NOMO-1 treated with DMSO at 0.1 percent for 48 hours (cell line): Measurements from ENCODE around the gene LOXL1.

Experiments used
- DNase-seq: peaks from one replicate; lab custom pipeline; 2025; ENCODE audit not compliant: unreplicated experiment; lab: John Stamatoyannopoulos, UW

LOXL1 gene

DNA sequence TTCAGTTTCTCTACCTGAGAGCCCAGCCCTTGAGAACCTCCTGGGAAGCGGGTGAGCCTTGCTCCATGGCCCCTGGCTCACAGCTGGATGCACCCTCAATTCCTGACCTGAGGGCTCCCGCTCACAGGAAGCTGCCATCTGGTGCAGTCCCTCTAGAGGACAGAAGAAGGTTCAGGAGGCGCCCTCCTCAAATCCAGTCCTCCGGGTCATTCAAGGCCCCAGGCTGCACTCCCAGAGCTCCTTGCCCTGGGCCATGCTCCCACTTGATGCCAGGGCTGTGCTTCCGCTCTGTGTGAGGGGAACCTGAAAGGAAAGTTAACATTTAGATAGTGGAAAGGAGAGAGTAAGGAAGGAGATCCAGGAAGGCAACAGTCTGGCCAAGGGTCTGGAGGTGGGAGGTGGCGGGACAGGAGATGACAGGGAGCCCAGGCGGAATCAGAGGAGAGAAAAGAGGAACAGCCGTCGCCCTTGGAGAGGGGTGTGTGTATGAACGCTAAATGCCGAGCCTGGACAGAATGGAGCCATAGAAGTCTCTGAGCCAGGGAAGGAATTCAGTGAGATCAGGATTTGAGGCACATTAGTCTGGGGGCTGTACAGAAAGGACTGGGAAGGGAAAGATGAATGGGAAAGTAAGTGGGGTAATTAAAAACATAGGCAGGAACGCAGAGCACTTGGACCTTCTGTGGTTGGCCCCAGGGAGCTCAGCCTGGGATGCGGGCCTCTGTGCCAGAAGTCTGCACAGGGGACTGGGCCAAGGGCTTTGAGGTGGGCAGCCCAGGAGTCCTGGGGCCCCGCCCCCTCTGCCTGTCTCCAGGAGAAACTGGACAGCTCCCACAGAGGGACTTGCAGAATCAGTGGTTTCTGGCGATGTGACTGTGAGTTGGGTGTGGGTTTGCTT lies 26.8 kb upstream of the LOXL1 start:
- DNase-seq: no peak

DNA sequence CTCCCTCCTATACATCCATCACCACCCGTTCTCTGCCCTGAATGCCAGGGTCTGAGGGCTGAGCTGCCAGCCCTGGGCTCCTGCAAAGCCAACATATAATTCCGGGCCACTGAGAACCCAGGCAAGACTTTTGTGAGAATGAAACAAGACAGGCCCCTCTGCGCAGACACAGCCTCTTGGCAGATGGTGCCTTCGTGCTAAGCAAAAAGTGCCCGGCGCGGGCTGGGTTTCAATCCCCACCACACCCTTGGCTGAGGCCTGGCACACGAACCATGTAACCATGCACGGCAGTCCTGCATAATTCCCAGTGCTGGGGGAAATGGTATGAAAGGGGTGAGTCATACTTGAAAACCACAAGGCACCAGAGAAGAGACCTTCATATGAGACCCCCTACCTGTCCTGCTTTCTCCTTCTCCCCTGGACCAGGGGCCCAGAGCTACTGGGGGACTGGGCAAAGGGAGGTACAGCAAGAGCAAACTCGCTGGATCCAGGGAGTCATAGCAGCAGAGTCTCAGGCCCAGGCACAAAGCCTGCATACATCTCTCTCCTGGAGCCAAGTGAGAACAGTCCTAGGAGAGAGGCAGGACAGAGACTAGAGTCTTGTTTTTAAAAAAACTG lies 26.1 kb upstream of the LOXL1 start:
- DNase-seq: no peak

DNA sequence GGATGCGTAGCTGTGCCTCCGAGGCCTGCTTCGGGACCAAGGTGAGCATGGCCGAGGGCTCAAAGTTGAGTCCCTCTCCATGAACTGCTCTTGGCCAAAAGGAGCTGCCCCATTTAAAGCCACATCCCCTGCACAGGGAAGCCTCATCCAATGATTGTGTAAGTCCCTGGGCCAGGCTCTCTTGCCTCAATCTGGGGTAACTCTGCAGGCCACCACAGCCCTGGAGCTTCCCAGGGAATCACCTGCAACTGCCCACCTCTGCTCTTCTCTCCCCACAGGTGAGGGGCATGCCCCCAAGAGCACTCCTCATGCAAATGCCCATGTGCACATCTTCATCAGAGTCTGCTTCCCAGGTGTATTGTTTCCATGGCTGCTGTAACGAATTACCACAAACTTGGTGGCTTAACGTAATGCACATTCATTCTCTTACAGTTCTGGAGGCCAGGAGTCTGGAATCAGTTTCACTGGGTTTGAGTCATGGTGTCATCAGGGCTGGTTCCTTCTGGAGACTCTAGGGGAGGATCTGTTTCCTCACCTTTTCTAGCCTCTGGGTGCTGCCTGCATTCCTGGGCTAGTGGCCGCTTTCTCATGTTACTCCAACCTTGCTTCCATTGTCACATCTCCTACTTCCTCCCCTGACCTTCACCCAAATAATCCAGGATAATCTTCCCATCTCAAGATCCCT lies 25.0 kb upstream of the LOXL1 start:
- DNase-seq: no peak

DNA sequence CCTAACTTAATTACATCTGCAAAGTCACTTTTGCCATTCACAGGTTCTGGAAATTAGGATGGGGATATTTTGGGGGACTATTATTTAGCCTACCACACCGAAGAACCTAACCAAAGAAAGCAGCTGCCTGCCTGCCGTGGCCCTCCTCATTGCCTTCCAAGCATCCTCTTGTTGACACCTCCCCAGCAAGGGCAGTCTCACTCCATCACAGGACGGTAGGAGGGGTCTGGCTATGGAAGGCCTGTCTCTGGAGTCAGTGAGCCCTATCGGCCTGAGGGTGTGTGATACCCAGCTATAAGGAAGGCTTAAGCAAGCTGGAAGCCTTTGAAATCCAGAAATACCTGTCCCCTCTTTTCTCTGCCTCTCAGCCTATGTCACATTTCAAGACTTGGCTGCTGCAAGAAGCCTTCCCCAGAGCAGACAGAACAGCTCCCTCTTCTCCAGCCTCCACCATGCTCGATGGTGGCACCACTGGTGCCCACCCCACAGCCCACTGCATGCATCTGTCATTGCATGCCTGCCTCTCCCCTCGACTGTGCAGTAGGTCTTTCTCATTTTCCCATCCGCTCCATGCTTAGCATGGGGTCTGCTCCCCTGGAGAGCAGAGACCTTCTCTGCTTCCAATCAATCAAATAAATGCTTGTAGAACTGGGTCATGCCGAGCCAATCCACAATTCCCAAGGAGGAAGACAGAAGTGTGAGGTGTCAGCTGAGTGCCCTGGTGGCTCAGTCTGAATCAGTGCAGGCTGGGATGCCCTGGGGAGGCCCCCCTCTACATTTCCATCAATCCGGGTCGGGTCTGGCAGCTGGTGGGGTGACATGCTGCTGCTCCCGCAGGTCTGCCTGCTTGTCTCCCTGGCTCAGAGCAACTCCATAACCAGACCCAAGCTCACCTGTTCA lies 23.9 kb upstream of the LOXL1 start:
- DNase-seq: no peak

DNA sequence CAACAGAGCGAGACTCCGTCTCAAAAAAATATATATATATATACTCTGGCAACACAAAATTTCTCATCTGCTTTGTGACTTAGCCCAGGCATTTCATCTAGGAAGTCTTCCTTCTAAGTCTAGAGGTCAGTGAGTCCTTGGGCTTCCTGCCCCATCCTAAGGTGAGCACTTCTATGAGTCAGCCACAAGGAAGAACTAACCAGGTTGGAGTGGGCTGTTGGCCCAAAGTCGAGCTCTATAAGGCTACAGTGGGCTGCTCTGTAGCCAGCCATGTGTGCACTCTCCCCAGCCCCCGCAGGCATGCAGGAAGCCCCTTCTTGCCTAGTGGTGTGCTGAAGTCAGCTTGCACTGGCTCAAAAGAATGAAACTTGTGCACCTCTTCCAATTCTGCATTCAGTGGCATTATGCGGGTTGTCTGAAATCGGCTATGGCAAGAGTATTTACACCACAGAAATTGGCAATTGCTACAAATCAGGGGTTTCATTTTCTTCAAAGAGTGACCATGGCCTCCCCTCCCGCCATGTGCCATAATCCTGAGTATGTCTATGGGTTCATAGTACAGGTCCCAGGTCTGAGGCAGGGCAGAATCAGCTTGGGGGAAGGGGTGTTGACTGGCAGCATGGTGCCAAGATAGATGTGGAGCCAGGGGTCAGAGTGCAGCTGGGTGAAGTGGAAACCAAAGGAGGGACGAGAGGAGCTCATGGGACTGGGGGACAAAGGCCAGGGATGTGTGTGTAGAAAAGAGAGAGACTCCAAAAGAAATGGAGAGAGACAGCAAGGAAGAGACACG lies 22.0 kb upstream of the LOXL1 start:
- no peak for DNase-seq

DNA sequence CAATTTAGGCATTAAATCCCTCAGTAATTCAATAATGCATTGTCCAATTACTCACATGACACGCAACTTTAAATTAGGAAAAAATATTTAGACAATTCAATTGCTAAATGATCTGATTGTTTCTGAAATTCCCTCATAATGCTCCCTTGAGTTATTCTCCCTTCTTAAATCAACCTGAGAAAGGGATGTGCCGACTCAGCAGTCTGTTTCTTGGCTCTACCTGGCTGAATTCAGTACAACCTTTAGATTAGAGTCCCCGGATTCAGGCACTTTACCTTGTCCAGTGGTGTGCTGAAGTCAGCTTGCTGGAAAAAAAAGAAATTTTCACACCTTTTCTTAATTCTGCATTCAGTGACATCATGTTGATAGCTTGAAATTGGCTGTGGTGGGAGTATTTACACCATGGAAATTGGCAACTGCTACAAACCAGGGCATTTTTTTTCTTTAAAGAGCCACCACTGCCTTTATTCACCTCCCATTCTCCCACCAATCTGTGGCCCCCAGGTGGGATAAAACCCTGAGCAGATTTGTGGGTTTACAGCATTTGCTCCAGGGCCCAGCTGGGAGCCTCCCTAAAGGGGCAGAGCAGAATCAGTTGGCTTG lies 20.9 kb upstream of the LOXL1 start:
- DNase-seq: no peak

DNA sequence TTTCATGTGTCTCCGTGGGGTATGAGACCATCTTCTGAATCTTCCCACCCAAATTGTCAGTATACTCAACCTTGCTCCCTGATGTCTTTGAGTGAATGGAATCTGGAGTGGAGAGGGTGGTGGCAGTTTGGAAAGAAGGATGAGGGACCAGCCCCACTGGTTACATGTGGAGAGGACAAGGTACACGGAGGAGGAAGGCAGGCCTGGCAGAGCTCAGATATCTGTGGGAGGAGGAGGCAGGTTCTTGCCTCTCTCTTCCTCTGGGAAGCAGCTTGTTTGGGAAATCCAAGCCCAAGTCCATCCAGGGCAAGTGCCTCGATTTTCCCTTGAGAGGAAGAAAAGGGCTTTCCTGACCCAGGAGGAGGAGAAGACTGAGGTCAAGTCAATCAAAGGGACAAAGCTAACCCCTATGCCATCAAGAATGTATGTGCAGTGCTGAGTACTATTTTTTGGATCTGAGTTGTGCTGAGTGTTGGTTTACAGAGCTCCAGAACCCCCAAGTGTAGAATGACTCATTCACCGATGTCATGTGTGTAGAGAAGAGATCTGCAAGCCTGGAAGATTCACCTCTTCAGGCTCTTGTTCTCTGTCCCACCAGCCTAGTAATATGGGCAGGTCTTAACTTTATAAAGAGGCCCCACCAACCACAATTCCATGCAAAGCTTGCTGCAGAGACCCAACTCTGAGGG lies 19.8 kb upstream of the LOXL1 start:
- DNase-seq: no peak

DNA sequence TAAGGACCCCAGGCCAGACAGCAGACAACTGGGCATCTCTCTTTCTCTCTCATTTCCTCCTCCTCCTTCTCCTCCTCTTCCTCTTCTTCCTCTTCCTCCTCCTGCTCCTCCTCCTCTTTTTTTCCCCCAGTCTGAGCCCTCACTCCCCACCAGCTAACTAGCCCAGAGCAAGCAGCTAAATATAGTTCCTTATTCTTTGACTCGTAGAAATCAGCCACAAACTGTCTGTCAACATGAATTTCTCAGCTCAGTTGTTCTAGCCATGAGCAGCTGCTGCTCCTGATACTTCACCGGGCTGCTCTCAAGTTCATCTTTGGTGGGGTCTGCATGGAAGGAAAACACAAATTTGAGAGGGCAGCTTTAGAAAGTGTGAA lies 19.2 kb upstream of the LOXL1 start:
- DNase-seq: peak; percentile 58

DNA sequence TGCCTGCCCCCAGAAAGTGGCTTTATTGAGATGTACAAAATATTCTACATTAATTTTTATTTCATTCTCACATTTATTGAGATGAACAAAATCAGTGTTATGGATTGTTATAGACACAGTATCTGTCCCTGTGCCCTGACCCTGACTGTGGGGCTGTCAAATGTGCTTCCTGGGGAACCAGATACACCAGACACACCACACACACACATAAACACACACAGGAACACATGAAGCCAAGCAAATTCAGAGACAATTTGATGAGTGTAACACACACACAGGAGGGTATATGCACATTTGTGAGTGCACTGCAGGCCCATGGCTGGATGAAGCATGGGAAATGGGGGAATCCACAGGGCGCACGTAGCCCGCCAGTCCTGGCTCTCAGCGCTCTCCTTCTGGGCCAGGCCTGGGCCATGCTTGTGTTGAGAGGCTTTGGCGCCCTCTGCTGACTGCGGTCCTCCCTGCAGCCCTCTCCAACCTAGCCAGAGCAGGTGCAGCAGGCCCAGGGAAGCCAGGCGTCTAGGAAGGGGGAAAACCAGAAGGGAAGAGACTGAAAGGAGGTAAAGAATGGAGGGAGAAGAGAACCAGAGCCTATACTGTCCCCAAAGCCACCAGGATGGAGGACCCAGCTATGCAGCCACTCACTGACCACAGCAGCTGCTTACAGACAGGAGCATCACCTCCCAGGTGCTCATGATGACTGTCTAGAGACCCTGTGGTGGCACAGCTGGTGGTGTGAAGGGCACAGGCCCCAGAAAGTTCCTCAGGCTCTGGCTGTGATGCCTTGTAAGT lies 18.0 kb upstream of the LOXL1 start:
- peak; percentile 49 for DNase-seq

DNA sequence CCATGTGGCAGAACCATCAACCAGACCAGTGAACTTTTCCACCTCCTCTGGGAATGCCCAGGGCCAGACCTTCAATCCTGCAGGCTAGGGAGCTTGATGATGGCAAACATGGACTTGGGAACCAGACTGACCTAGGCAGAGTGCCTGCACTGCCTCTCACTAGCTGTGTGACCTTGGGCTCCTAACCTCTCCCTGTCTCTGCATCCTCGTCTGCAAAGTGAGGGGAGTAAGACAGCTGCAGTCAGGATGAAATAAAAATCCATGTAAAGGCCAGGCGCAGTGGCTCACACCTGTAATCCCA lies 17.5 kb upstream of the LOXL1 start:
- DNase-seq: no peak

DNA sequence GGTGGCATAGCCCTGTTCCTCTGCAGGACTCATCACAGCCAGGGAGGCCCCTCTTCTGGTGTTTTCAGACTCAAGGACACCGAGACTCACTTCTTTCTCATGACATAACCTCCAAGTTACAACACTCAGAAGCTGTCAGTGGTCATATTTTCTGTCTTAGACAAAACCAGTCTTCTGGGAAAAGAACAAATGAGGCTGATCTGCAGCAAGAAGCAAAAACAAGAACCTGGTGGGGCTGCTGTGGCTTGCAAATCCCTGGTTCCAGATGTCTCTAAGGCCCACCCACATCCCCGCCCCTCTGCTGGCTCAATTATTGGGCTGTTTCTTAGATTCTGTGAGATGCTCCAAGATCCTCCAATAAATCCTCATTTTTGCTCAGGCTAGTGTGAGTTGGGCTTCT lies 16.6 kb upstream of the LOXL1 start:
- DNase-seq: no peak

DNA sequence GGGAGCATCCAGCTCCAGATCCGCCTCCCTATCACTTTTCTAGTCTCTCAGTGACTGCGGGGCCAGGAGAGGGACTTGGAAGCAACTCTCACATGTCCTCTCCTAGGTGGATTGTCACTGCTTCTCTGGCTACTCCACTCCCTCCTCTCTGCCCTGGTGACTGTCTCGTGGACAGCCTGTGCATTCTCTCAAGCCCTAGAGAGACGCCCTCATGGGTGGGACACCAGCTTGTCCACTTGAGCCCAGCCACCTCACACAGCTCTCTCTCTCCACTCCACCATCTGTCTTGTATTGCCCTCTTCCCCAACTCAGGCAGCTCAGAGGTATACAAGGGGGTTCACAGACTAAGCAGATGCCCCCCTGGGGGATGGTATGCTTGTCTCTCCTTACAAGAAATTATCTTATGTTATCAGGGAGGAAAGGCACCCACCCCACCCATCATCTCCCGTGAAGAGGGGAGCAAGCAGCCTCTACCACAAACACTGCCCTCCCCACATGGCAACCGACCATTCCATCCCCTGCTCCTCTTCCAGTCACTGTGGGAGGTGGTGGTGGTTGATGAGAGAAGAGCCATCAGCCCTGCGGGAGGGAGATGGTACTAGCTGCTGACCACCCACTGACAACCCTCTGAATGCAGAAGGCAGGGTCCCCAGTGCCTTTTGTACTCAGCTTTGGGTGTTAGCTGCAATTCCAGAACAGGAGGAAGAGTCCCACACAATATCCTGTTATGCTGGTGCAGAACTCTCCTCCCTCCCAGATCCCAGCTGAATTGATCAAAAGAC lies 15.5 kb upstream of the LOXL1 start:
- DNase-seq: no peak

DNA sequence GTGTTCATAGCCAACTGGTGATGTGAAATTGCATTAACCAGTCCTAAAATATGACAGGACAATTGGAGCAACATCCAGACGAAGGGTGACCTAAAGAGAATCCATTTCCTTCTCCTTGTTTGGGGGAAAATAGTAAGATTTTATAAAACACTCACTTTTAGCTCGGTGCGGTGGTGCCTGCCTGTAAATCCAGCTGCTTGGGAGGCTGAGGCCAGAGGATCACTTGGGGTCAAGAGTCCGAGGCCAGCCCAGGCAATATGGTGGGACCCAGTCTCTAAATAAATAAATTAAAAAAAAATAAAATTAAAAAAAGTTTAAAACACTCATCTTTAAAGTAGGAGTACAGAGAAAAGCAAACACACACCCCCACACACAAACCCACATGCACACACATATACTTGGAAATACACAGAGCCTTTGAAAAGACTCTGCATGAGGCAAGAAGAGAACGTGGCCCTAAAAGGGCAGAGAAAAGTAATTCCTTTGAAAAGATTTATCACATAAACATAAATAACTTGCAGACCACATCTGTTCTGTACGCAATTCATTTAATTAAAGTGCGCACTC lies 14.1 kb upstream of the LOXL1 start:
- DNase-seq: no peak

DNA sequence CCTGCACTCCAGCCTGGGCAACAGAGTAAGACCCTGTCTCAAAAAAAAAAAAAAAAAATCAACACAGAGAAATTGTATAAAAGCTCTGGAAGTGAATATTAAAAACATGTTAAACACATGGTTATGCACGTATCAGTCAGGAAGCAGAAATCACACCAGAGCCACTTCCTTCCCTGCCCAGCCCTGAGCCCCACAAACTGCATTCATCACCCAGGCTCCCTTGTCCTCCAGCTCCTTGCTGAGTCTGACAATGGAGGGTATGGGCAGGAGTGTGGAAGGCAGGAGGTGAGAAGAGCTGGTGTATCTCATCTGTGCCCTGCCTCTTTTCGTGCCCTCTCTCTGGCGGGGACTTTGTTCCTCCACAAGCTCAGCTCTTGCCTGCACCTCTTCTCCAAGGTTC lies 12.1 kb upstream of the LOXL1 start:
- DNase-seq: no peak

DNA sequence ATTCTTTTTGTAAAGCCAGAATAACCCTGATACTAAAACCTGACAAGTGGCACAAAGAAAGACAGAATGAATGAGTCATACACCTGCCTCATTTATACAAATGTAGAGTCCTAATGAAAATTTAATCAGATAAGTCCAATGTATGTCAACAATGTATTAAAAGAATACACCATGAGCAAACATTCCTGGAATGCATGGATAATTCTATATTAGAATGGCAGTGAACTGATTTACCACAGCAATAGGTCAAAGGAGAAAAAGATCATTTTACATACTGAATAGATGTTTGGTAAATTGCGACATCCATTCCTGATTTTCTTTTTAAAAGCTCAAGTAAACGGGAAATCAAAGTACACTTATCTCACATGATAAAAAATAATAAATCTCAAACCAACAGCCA lies 11.2 kb upstream of the LOXL1 start:
- DNase-seq: no peak

DNA sequence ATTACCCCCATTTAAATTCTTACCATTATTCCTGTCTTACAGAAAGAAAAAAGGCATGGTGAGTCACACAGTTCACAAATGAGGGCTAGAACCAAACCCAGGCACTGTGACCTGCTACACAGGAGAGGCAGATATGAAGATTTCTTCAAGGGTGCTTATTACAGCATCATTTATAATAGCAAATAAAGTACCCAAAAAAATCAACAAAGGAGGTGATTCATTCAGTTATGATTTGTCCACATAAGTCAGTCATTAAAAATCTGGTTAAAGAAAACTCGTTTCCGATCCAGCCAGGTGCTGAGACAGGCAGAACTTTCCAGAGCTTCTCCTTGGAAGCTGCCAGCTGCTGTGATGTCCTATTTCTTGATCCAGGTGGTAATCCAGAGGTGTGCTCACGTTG lies 7.5 kb upstream of the LOXL1 start:
- DNase-seq: no peak

DNA sequence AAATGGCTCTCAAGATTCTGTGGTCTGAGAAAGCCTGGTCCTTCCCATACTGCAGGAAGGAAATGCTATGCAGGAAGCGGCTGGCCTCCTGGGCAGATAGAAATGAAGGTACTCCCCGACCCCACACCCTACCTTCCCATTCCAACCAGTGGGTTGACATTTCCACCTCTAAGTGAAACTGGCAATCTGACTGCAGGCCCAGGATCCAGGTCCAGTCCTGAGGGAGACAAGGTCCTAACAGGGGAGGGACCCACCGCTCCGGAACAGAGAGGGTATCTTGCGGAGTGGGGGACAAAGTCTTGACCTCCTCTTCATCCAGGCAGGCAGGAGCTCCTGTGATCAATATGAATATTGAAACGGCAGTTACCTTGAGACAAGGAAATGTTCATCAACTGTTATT lies 6.6 kb upstream of the LOXL1 start:
- no peak for DNase-seq
